Uterus (tissue), 2 donors: ENCODE measurements around the gene CD101.

ENCODE experiments used
- CTCF ChIP-seq, 4 experiments: fragments of 200-600 bp in 2 of 4; fragments of 450-650 bp in 2 of 4; sonication (generic) in 2 of 4; IDR thresholded peaks; one replicate each; pipeline ENCODE4 v1.5.1; 2016 to 2019; ENCODE audit warnings: antibody characterized with exemption in 4 of 4, mild to moderate bottlenecking in 2 of 4, moderate library complexity in 1 of 4
- POLR2A ChIP-seq, 2 donors: fragments of 450-650 bp; IDR thresholded peaks; one replicate each; pipeline ENCODE4 v1.6.1; 2016; ENCODE audit warnings: antibody characterized with exemption in 2 of 2, mild to moderate bottlenecking in 1 of 2, moderate library complexity in 1 of 2

GRCh38 chr1:117022114-117022513 is 20.6 kb downstream of the CD101 start:
- TF ChIP-seq CTCF (IDR thresholded peaks at IDR 0.05), result no peak
- TF ChIP-seq POLR2A (IDR thresholded peaks at IDR 0.05), result no peak
